ENCODE results near the gene JOSD1. TPM values are rescaled to one million over a fixed set of nuclear protein-coding genes. Genes with fewer than 3 reads are reported as not detected.

Gene JOSD1
- total and polyA plus RNA-seq, 9 of the 15 experiments (the other 6 are each of a cell fraction or from before 2014, with no cell fraction given): 8.9 to 39.1 (median 30.4) TPM

GRCh38 chr22:38713921-38714320 lies 13.2 kb upstream of the JOSD1 start:
- Histone ChIP-seq H3K9me1 (ENCODE audit: control insufficient read depth, insufficient read depth, low read length) (peaks cover 3% of the 10 kb centered on the region), H3K4me3 (no peak overlapping the region), H2AFZ (ENCODE audit: low read depth, low read length) (no peak overlapping the region), H3K9me3 (replicated peaks; ENCODE audit: control insufficient read depth, insufficient read depth, low read depth, low read length) (no peaks in the 10 kb centered on the region), H3K36me3 (ENCODE audit: control insufficient read depth, insufficient read depth, low read length) (peaks cover 68% of the 10 kb centered on the region; the same call in 2 of the 3 replicates), H3K9ac (ENCODE audit: insufficient read depth in 1 of 2, low read depth in 2 of 2, low read length in 2 of 2) (peak overlapping the region; percentile 7 to 26; a peak in 2 of 4 replicates), H3K79me2 (ENCODE audit: control insufficient read depth, insufficient read depth, low read length) (peaks cover 76% of the 10 kb centered on the region), H3K4me2 (ENCODE audit: insufficient read depth, low read length) (peak overlapping the region; percentile 39), H3K27me3 (ENCODE audit: control insufficient read depth in 2 of 2, insufficient read depth in 2 of 2, low read length in 2 of 2) (no peaks in the 10 kb centered on the region), H3K4me1 (replicated peaks in 1 of 2; ENCODE audit: control insufficient read depth in 2 of 2, insufficient read depth in 2 of 2, low read length in 2 of 2) (peaks cover 49 to 50% of the 10 kb centered on the region in 2 experiments; a peak in 4 of 5 replicates), H4K20me1 (replicated peaks; ENCODE audit: control insufficient read depth, insufficient read depth, low read length) (peaks cover 51% of the 10 kb centered on the region), H3K27ac (ENCODE audit: extremely low read depth, low read depth, low read length) (peak overlapping the region; percentile 56; the same call in 2 of the 3 replicates)
- POLR2A ChIA-PET: interaction anchor here (1.4 to 1.7 kb wide), 3 partner anchors 8 to 32 kb away, joined by 4 to 8 read pairs (median 6); partner anchors contain the start of genes GTPBP1 and TOMM22
- in situ Hi-C loops (cut with MboI): no loop called here
- 37% methylated on average over 8 of the region's 8 CpGs for WGBS (ENCODE audit: insufficient coverage, low coverage, missing lambda C conversion rate)
- ATAC-seq (peak; percentile 67), DNase-seq (ENCODE audit: extremely low read depth in 1 of 4, low spot score in 3 of 4) (peak in 2 of 4 experiments; percentile 30 to 59), FAIRE-seq (no peak)
- intact Hi-C loops (cut with micrococcal nuclease): no loop called here
- no TSS peak for BruUV-seq (replicated peaks)
- CTCF ChIA-PET (ENCODE audit: low intra/inter-chr PET ratio): no interaction called here
- TF ChIP-seq TCFL5 (CRISPR knock-in tag; conservative IDR thresholded peaks at IDR 0.05) (no peak), NR4A1 (CRISPR knock-in tag; IDR thresholded peaks at IDR 0.05) (no peak), NR4A1 (tag; IDR thresholded peaks at IDR 0.05) (no peak), RCOR1 (IDR thresholded peaks at IDR 0.05; ENCODE audit: borderline replicate concordance in 1 of 2, low read depth in 2 of 2, low read length in 2 of 2) (no peak), MAFG (tag; conservative IDR thresholded peaks at IDR 0.05) (no peak), YBX1 (IDR thresholded peaks at IDR 0.05) (no peak), ZSCAN29 (IDR thresholded peaks at IDR 0.05) (no peak), NFATC3 (IDR thresholded peaks at IDR 0.05) (no peak), WHSC1 (IDR thresholded peaks at IDR 0.05; ENCODE audit: low read length) (no peak), RAD51 (IDR thresholded peaks at IDR 0.05; ENCODE audit: borderline replicate concordance, low read depth) (peak; percentile 24; the same call in 1 of the 2 replicates), HDAC1 (IDR thresholded peaks at IDR 0.05) (no peak), MYBL2 (IDR thresholded peaks at IDR 0.05; ENCODE audit: low read depth) (no peak), MYBL2 (CRISPR knock-in tag; IDR thresholded peaks at IDR 0.05; ENCODE audit: borderline replicate concordance) (no peak), ZNF395 (CRISPR knock-in tag; IDR thresholded peaks at IDR 0.05) (no peak), EZH2 (IDR thresholded peaks at IDR 0.05; ENCODE audit: borderline replicate concordance, low read depth, low read length) (no peak), GTF3C2 (IDR thresholded peaks at IDR 0.05; ENCODE audit: borderline replicate concordance, extremely low read depth, insufficient read length) (no peak), ZBTB34 (CRISPR knock-in tag; IDR thresholded peaks at IDR 0.05) (no peak), ZBTB8A (IDR thresholded peaks at IDR 0.05; ENCODE audit: partially characterized antibody) (no peak), BCOR (IDR thresholded peaks at IDR 0.05) (no peak), ZNF780A (CRISPR knock-in tag; IDR thresholded peaks at IDR 0.05) (no peak)

Measured in K562 (cell line).